SIG-M5 (cell line): ENCODE results near the gene AFG3L2.

Source experiments
- DNase-seq: peaks from one replicate; lab custom pipeline; 2025; lab: John Stamatoyannopoulos, UW

Gene AFG3L2

GRCh38 chr18:12359515-12359927 is 17.5 kb downstream of the AFG3L2 start:
- DNase-seq = no peak

GRCh38 chr18:12352188-12352587 is 24.8 kb downstream of the AFG3L2 start:
- no peak for DNase-seq

GRCh38 chr18:12347895-12348294 is 29.1 kb downstream of the AFG3L2 start:
- DNase-seq = no peak

GRCh38 chr18:12346240-12346565 is 30.8 kb downstream of the AFG3L2 start:
- no peak for DNase-seq

GRCh38 chr18:12345491-12346239 is 31.4 kb downstream of the AFG3L2 start:
- no peak for DNase-seq

- DNase-seq = no peak
These were observed 34.4 kb downstream of the AFG3L2 start for GRCh38 chr18:12342661-12343060.

GRCh38 chr18:12340945-12341660 is 35.9 kb downstream of the AFG3L2 start:
- DNase-seq = no peak

- DNase-seq = no peak
These were observed 38.6 kb downstream of the AFG3L2 start for GRCh38 chr18:12338382-12338781.

GRCh38 chr18:12336887-12337286 is 40.1 kb downstream of the AFG3L2 start:
- no peak for DNase-seq

- no peak for DNase-seq
These were observed 40.8 kb downstream of the AFG3L2 start for GRCh38 chr18:12336171-12336613.

- DNase-seq = no peak
These were observed 41.5 kb downstream of the AFG3L2 start for GRCh38 chr18:12335503-12335902.

- no peak for DNase-seq
These were observed 42.2 kb downstream of the AFG3L2 start for GRCh38 chr18:12334863-12335262.

- DNase-seq = no peak
These were observed 42.6 kb downstream of the AFG3L2 start for GRCh38 chr18:12334366-12334808.

GRCh38 chr18:12333506-12334290 is 43.3 kb downstream of the AFG3L2 start:
- no peak for DNase-seq

GRCh38 chr18:12330766-12331165 is 46.3 kb downstream of the AFG3L2 start:
- DNase-seq = no peak

- DNase-seq = no peak
These were observed 47.8 kb downstream of the AFG3L2 start for GRCh38 chr18:12329125-12329698.

- no peak for DNase-seq
These were observed 48.7 kb downstream of the AFG3L2 start for GRCh38 chr18:12328179-12328823.

GRCh38 chr18:12327510-12328178 is 49.4 kb downstream of the AFG3L2 start:
- no peak for DNase-seq

GRCh38 chr18:12326711-12327460 is 50.1 kb downstream of the AFG3L2 start:
- no peak for DNase-seq

GRCh38 chr18:12325726-12326245 is 51.2 kb downstream of the AFG3L2 start:
- no peak for DNase-seq
